Activated T-helper 1 cell treated with anti-CD3 and anti-CD28 coated beads, Interleukin-12 subunit alpha, Interleukin-12 subunit beta, Interleukin-2, Interleukin-4 antibody, amounts not matched to agents 30 ng/mL and 10 ng/mL and 1 ng/mL, durations not matched to agents 14 hours and 24 hours and 36 hours (primary cell): Measurements from ENCODE around the gene KERA. TPM values are rescaled to one million over a fixed set of nuclear protein-coding genes. Genes with fewer than 3 reads are reported as not detected.
"Not testable (repeated sequence)": the region's sequence is repeated elsewhere in the genome, so short reads cannot be mapped to it uniquely, and the experiment has no call there.

Source experiments
- DNase-seq: peaks from one replicate; pipeline ENCODE4 v3.0.0; 2021; ENCODE audit warnings: low spot score
- H3K27ac Mint-ChIP-seq: one replicate; pipeline ENCODE4 v1.8.0; 2021; ENCODE audit warnings: mild to moderate bottlenecking, mixed read lengths
- H3K27me3 Mint-ChIP-seq: one replicate; pipeline ENCODE4 v1.8.0; 2022; ENCODE audit warnings: mild to moderate bottlenecking, moderate library complexity, mixed read lengths; ENCODE audit not compliant: insufficient read depth
- H3K36me3 Mint-ChIP-seq: one replicate; pipeline ENCODE4 v1.8.0; 2021; ENCODE audit warnings: low read depth, mixed read lengths
- H3K4me1 Mint-ChIP-seq: one replicate; pipeline ENCODE4 v1.8.0; 2021; ENCODE audit warnings: low read depth, mixed read lengths
- H3K4me3 Mint-ChIP-seq: one replicate; pipeline ENCODE4 v1.8.0; 2021; ENCODE audit warnings: mild to moderate bottlenecking, moderate library complexity, mixed read lengths
- H3K9me3 Mint-ChIP-seq: one replicate; pipeline ENCODE4 v1.8.0; 2021; ENCODE audit warnings: mixed read lengths
- intact Hi-C: fragments of 100-400 bp; cut with micrococcal nuclease; formaldehyde crosslinking; loops from one replicate; pipeline ENCODE4 v1.15.1; 2024
- total RNA-seq: library from RNA; stranded (reverse); gene quantifications from 2 replicates; pipeline ENCODE4 v1.2.3, GENCODE V29; 2022

The KERA gene
- total RNA-seq, 1 donor from 2014 or later: not detected

DNA sequence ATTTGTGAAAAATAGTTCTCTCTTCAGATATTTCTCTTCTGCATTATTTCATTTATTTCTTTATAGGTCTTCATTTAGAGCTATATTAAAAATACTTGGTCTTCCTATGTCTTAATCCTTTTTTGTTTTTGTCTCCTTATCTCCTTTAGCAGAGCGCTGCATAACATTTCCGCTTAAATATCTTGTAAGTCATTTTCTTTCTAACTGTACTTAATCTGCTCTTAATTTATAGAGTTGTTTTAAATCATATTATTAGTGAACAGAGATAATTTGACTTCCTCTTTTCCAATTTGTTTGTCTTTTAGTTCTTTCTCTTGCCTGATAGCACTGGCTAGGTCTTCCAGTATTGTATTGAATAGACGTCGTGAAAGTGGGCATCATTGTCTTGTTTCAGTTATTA, 35.5 kb upstream of the KERA start:
- DNase-seq: no peak
- intact Hi-C loops: no loop called here
- H3K4me3 Mint-ChIP-seq: no peak overlapping the region
- no peak overlapping the region for H3K27ac Mint-ChIP-seq
- peaks cover 22% of the 10 kb centered on the region for H3K9me3 Mint-ChIP-seq
- peaks cover 2% of the 10 kb centered on the region for H3K27me3 Mint-ChIP-seq
- no peaks in the 10 kb centered on the region for H3K36me3 Mint-ChIP-seq
- no peaks in the 10 kb centered on the region for H3K4me1 Mint-ChIP-seq

DNA sequence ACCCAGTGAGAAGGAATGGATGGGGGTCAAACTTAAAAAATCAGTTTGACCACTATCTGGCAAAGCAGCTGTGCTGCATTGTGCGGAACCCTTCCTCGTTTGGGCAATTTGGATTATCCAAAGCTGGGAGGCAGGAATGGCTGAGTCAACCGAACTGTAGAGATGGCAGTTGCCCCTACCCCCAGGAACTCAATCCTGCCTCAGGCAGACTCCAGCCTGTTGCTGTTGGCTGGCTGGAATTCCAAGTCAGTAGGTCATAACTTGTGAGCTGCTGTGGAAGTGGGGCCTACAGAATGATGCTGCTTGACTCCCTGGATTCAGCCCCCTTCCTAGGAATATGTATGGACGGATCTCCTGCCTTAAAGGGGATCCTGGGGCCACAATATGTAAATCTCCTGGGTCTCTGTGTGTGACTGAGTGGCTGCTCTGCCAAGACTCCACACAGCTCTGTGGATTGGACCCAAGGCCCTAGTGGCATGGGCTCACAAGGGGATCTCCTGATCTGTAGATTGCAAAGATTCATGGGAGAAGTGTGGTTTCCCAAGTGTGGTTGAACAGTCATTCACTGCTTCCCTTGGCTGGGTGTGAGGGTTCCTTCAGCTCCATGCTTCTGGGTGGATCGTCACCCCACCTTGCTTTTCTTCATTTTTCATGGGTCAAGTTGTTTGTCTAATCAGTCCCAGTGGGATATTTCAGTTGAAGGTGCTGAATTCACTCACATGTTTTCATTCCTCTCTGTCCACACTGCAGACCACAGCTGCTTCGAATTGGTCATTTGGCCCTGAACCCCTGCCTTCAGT, 34.3 kb upstream of the KERA start:
- H3K9me3 Mint-ChIP-seq: peaks cover 22% of the 10 kb centered on the region
- H3K4me3 Mint-ChIP-seq: no peak overlapping the region
- H3K27ac Mint-ChIP-seq: no peak overlapping the region

GRCh38 chr12:91089953-91090352, 32.1 kb upstream of the KERA start:
- H3K27ac Mint-ChIP-seq, H3K36me3 Mint-ChIP-seq, DNase-seq, H3K27me3 Mint-ChIP-seq, intact Hi-C loops, H3K4me1 Mint-ChIP-seq, H3K4me3 Mint-ChIP-seq: not testable (repeated sequence)
- H3K9me3 Mint-ChIP-seq: peaks cover 22% of the 10 kb centered on the region

More for the DNA sequence above, 34.3 kb upstream of the KERA start:
- H3K27me3 Mint-ChIP-seq: peaks cover 2% of the 10 kb centered on the region
- no peaks in the 10 kb centered on the region for H3K36me3 Mint-ChIP-seq
- intact Hi-C loops: no loop called here
- no peaks in the 10 kb centered on the region for H3K4me1 Mint-ChIP-seq
- DNase-seq: no peak

GRCh38 chr12:91080041-91080440, 22.2 kb upstream of the KERA start:
- Mint-ChIP-seq H3K27ac (no peak overlapping the region), H3K27me3 (no peaks in the 10 kb centered on the region), H3K36me3 (no peaks in the 10 kb centered on the region), H3K9me3 (no peaks in the 10 kb centered on the region), H3K4me1 (no peaks in the 10 kb centered on the region), H3K4me3 (no peak overlapping the region)
- DNase-seq: no peak
- intact Hi-C loops: no loop called here

GRCh38 chr12:91078501-91078900, 20.7 kb upstream of the KERA start:
- Mint-ChIP-seq H3K9me3 (no peaks in the 10 kb centered on the region), H3K27me3 (no peaks in the 10 kb centered on the region), H3K4me1 (no peaks in the 10 kb centered on the region), H3K36me3 (no peaks in the 10 kb centered on the region), H3K27ac (no peak overlapping the region), H3K4me3 (no peak overlapping the region)
- intact Hi-C loops: no loop called here
- DNase-seq: no peak

DNA sequence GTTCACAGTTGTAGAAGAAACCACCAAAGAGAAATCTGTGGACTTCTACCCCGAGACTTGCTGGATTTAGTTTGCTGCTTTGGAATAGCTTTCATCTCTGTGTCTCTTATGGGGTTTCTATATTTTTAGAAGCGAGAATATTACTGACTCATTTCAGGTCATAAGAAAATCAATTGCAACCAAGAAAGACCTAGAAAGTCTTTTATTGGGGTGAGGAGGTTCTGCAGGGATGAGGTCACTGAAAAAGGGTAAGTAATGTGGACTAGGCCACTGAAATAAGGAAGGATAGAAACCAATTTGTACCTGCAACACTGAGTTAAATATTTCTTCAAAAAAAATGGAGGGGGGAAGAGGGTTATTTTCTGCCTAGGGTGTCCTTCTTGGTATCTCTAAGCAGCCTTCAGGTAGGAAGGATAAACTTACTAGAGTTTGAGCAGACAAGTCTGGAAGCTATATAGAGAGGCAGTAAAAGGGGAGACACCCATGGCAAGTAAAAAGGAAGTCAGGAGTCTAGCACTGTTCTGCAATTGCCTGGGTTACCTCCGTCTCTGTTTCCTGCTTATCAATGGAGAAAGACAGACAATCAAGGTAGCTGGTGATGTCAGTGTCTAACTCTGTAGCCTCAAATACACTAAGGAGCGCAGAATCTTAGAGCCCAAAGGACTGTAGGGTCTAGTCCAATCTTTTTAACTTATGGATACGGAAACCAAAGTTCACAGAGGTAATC, 19.6 kb upstream of the KERA start:
- DNase-seq: no peak
- H3K4me1 Mint-ChIP-seq: no peaks in the 10 kb centered on the region
- no peak overlapping the region for H3K4me3 Mint-ChIP-seq
- no peaks in the 10 kb centered on the region for H3K36me3 Mint-ChIP-seq
- H3K27me3 Mint-ChIP-seq: no peaks in the 10 kb centered on the region
- no peaks in the 10 kb centered on the region for H3K9me3 Mint-ChIP-seq
- no peak overlapping the region for H3K27ac Mint-ChIP-seq
- intact Hi-C loops: no loop called here

DNA sequence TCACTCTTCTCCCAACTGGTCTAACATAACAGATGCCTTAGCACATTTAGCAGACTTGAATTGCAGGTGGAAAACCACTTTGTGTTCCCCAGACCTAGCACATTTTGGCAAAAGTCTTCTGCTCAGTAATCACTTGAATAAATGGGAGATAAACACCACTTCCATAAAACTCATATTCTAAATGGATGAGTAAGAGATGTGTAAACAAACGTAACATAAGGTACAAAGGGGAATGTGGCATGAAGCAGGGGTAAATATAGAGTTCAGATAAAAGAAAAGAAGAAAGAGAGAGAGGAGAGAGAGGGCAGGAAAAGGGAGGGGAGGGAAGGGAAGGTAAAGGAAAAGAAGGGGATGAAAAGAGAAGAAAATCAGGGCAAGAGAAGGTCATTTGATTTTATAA, 17.0 kb upstream of the KERA start:
- H3K27me3 Mint-ChIP-seq: no peaks in the 10 kb centered on the region
- no peak overlapping the region for H3K4me3 Mint-ChIP-seq
- intact Hi-C loops: no loop called here
- H3K4me1 Mint-ChIP-seq: no peaks in the 10 kb centered on the region
- no peaks in the 10 kb centered on the region for H3K9me3 Mint-ChIP-seq
- H3K27ac Mint-ChIP-seq: no peak overlapping the region
- no peak for DNase-seq
- H3K36me3 Mint-ChIP-seq: no peaks in the 10 kb centered on the region

DNA sequence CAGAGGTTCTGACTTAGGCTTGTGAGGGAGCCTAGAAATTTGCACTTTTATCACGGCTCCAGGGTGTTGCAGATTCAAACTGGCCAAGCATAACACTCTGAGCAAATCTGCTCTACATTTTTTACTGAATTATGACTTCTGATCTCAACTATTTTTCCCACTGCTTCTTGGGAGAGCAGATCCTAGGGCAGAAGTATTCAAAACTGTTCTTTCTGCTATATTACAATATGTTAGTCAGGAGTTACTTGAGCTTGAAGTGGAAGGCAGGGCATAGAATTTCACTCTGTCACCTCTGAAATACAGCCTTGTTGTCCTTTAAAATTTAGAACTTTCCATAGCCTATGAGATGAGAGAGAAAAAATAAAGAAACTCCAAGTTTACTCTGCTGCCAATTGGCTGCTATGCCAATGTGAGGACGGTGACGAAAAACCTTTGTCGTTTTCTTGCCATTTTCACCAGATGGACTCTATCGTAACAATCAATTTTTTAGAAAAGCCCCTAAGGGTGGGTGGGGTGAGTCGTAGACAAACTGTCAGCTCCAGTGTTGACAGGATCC, 16.4 kb upstream of the KERA start:
- intact Hi-C loops: no loop called here
- Mint-ChIP-seq H3K9me3 (no peaks in the 10 kb centered on the region), H3K27me3 (no peaks in the 10 kb centered on the region), H3K36me3 (no peaks in the 10 kb centered on the region), H3K4me1 (no peaks in the 10 kb centered on the region), H3K27ac (no peak overlapping the region), H3K4me3 (no peak overlapping the region)
- no peak for DNase-seq

- Mint-ChIP-seq H3K4me1 (no peaks in the 10 kb centered on the region), H3K27me3 (no peaks in the 10 kb centered on the region), H3K27ac (no peak overlapping the region), H3K36me3 (no peaks in the 10 kb centered on the region), H3K4me3 (no peak overlapping the region), H3K9me3 (no peaks in the 10 kb centered on the region)
- no peak for DNase-seq
- intact Hi-C loops: no loop called here
Measured at GRCh38 chr12:91073426-91073825, 15.6 kb upstream of the KERA start.

GRCh38 chr12:91072931-91073330, 15.1 kb upstream of the KERA start:
- no peak for DNase-seq
- Mint-ChIP-seq H3K36me3 (no peaks in the 10 kb centered on the region), H3K4me3 (no peak overlapping the region), H3K4me1 (no peaks in the 10 kb centered on the region), H3K27me3 (no peaks in the 10 kb centered on the region), H3K9me3 (no peaks in the 10 kb centered on the region), H3K27ac (no peak overlapping the region)
- intact Hi-C loops: no loop called here

DNA sequence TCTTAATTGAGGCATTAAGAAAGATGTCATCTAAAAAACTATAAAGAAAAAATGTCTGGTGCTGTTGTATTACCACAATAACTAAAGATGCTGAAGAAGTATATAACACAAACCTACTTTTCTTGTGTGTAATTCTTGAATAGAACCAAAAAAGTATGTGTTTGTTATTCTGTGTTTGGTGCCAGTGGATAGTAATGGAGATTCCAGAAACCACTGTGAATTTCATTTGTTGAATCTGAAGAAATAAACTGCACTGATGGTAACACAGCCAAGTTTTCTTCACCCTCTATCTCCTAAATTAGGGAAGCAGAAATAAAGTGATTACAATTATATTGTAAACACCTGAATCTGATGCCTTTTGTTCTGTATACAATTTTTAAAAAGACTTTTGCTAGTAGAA, 13.1 kb upstream of the KERA start:
- H3K27me3 Mint-ChIP-seq: no peaks in the 10 kb centered on the region
- intact Hi-C loops: no loop called here
- no peak overlapping the region for H3K4me3 Mint-ChIP-seq
- no peak for DNase-seq
- H3K27ac Mint-ChIP-seq: no peak overlapping the region
- H3K36me3 Mint-ChIP-seq: no peaks in the 10 kb centered on the region
- H3K4me1 Mint-ChIP-seq: no peaks in the 10 kb centered on the region
- H3K9me3 Mint-ChIP-seq: no peaks in the 10 kb centered on the region

GRCh38 chr12:91065396-91065795, 7.6 kb upstream of the KERA start:
- no peak for DNase-seq
- Mint-ChIP-seq H3K36me3 (no peaks in the 10 kb centered on the region), H3K9me3 (no peaks in the 10 kb centered on the region), H3K4me1 (no peaks in the 10 kb centered on the region), H3K4me3 (no peak overlapping the region), H3K27me3 (no peaks in the 10 kb centered on the region), H3K27ac (no peak overlapping the region)
- intact Hi-C loops: no loop called here

GRCh38 chr12:91064640-91065039, 6.8 kb upstream of the KERA start:
- intact Hi-C loops: no loop called here
- no peak overlapping the region for H3K4me3 Mint-ChIP-seq
- H3K9me3 Mint-ChIP-seq: no peaks in the 10 kb centered on the region
- H3K36me3 Mint-ChIP-seq: no peaks in the 10 kb centered on the region
- H3K27ac Mint-ChIP-seq: no peak overlapping the region
- DNase-seq: no peak
- H3K4me1 Mint-ChIP-seq: no peaks in the 10 kb centered on the region
- H3K27me3 Mint-ChIP-seq: no peaks in the 10 kb centered on the region
